ENCODE data around the gene PIK3AP1.

The PIK3AP1 gene

DNA sequence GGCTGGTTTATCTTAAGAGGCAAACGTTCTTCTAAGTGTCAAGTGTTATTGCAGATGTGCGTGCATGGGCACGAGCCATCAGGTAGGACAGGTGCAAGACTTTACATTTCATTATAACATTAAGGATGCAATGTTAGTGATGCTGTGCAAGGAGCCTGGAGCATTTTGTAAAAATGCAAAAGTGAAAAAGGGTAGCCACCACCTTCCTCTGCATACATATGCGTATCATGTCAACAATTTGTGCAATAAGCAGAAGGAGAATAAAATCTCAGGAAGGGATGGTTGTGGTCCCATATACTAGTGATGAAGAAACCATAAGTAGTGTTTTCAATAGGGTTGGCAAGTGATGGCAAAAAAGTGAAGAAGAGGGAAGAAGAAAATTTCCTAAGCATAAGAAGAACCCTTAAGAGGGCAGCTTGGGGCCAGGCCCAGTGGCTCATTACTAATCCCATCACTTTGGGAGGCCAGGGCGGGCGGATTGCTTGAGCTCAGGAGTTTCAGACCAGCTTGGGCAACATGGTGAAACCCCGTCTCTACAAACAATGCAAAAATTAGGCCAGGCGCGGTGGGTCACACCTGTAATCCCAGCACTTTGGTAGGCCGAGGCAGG lies 7.5 kb downstream of the PIK3AP1 start:
- TF ChIP-seq, protein P1, sequence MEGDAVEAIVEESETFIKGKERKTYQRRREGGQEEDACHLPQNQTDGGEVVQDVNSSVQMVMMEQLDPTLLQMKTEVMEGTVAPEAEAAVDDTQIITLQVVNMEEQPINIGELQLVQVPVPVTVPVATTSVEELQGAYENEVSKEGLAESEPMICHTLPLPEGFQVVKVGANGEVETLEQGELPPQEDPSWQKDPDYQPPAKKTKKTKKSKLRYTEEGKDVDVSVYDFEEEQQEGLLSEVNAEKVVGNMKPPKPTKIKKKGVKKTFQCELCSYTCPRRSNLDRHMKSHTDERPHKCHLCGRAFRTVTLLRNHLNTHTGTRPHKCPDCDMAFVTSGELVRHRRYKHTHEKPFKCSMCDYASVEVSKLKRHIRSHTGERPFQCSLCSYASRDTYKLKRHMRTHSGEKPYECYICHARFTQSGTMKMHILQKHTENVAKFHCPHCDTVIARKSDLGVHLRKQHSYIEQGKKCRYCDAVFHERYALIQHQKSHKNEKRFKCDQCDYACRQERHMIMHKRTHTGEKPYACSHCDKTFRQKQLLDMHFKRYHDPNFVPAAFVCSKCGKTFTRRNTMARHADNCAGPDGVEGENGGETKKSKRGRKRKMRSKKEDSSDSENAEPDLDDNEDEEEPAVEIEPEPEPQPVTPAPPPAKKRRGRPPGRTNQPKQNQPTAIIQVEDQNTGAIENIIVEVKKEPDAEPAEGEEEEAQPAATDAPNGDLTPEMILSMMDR (IDR thresholded peaks at IDR 0.05; ENCODE audit: control insufficient read depth, insufficient read depth, low read depth, low read length, missing control alignments): no peak
- no peak overlapping the region for H3K4me3 ChIP-seq (ENCODE audit: control insufficient read depth, low read depth, low read length)
- DNase-seq (ENCODE audit: low read depth): no peak

DNA sequence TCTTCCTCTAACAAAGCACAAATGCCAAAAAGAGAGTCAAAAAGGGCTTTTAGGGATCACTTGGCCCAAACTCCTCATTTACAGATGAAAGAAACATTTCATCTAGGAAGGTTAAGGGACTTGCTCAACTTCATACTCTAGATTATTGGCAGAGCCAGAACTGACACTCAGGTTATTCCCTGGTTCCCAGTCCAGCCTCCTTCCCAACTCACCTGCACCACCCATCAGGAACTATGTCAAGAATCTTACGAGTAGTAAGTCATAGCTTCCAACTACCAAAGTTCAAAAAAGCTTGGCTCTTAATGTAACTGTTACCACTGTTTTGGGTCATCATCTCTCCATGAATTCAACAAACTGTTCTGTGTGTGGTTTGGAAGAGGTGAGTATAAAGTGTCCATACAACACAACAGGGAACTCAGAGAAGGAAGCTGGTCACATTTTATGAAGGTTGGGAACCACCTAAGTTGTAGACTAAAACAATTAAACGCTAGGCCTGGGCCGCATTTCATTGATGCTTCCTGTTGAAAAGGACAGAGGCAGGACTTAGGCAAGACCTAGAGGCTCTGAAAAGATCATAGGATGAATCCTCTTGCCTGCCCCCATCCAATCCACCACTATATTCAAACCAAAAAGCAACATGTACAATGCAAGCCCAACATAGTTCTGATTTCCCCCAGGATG lies 9.1 kb downstream of the PIK3AP1 start:
- no peak for DNase-seq (ENCODE audit: low read depth)
- TF ChIP-seq, protein P1 (IDR thresholded peaks at IDR 0.05; ENCODE audit: control insufficient read depth, insufficient read depth, low read depth, low read length, missing control alignments): no peak
- H3K4me3 ChIP-seq (ENCODE audit: control insufficient read depth, low read depth, low read length): no peak overlapping the region

- TF ChIP-seq, protein P1 (IDR thresholded peaks at IDR 0.05; ENCODE audit: control insufficient read depth, insufficient read depth, low read depth, low read length, missing control alignments): no peak
- no peak overlapping the region for H3K4me3 ChIP-seq (ENCODE audit: control insufficient read depth, low read depth, low read length)
- no peak for DNase-seq (ENCODE audit: low read depth)
Measured at GRCh38 chr10:96709525-96709924, 10.8 kb downstream of the PIK3AP1 start.

GRCh38 chr10:96708996-96709395 lies 11.3 kb downstream of the PIK3AP1 start:
- TF ChIP-seq, protein P1 (IDR thresholded peaks at IDR 0.05; ENCODE audit: control insufficient read depth, insufficient read depth, low read depth, low read length, missing control alignments): no peak
- H3K4me3 ChIP-seq (ENCODE audit: control insufficient read depth, low read depth, low read length): no peak overlapping the region
- no peak for DNase-seq (ENCODE audit: low read depth)

DNA sequence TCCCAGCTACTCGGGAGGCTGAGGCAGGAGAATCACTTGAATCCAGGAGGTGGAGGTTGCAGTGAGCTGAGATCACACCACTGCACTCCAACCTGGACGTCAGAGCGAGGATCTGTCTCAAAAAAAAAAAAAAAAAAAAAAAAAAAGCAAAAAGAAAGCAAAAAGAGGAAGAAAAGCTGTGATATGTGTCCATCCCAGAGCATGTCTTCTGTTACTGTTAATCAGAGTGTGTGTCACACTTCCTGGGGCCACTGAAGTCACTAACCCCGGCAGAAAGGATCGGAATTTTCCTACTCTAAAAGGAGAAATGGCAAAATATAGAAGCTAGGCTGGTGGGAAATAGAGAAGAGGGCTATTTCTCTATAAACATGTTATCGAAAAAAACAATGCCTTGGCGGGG lies 11.9 kb downstream of the PIK3AP1 start:
- TF ChIP-seq, protein P1 (IDR thresholded peaks at IDR 0.05; ENCODE audit: control insufficient read depth, insufficient read depth, low read depth, low read length, missing control alignments): no peak
- no peak overlapping the region for H3K4me3 ChIP-seq (ENCODE audit: control insufficient read depth, low read depth, low read length)
- no peak for DNase-seq (ENCODE audit: low read depth)

GRCh38 chr10:96706331-96706853 lies 13.9 kb downstream of the PIK3AP1 start:
- TF ChIP-seq, protein P1 (IDR thresholded peaks at IDR 0.05; ENCODE audit: control insufficient read depth, insufficient read depth, low read depth, low read length, missing control alignments): no peak
- no peak overlapping the region for H3K4me3 ChIP-seq (ENCODE audit: control insufficient read depth, low read depth, low read length)
- DNase-seq (ENCODE audit: low read depth): no peak
